ENCODE measurements around the gene HABP4. TPM values are rescaled to one million over a fixed set of nuclear protein-coding genes. Genes with fewer than 3 reads are reported as not detected.

Gene HABP4
- total RNA-seq, 2 donors from 2014 or later = 2.8 to 4.4 TPM

- H3K27me3 ChIP-seq = no peaks in the 10 kb centered on the region
- no peaks in the 10 kb centered on the region for H3K36me3 ChIP-seq
- intact Hi-C loops (cut with DNase I) = no loop called here
- no peak overlapping the region for H3K27ac ChIP-seq
- no peaks in the 10 kb centered on the region for H3K4me1 ChIP-seq
- no peak for DNase-seq
- no peak for TF ChIP-seq CTCF (IDR thresholded peaks at IDR 0.05)
- H3K4me3 ChIP-seq = no peak overlapping the region
- no peak overlapping the region for H3K9ac ChIP-seq (ENCODE audit: low read depth in 2 of 2, low read length in 2 of 2)
- no peaks in the 10 kb centered on the region for H3K9me3 ChIP-seq
Measured at GRCh38 chr9:96461336-96461735, 11.4 kb downstream of the HABP4 start.

GRCh38 chr9:96462541-96462940 is 12.6 kb downstream of the HABP4 start:
- no peaks in the 10 kb centered on the region for H3K36me3 ChIP-seq
- H3K4me3 ChIP-seq = no peak overlapping the region
- no peaks in the 10 kb centered on the region for H3K4me1 ChIP-seq
- no peak for TF ChIP-seq CTCF (IDR thresholded peaks at IDR 0.05)
- no peak overlapping the region for H3K27ac ChIP-seq
- no peak overlapping the region for H3K9ac ChIP-seq (ENCODE audit: low read depth in 2 of 2, low read length in 2 of 2)
- no peaks in the 10 kb centered on the region for H3K27me3 ChIP-seq
- DNase-seq = no peak
- no peaks in the 10 kb centered on the region for H3K9me3 ChIP-seq
- intact Hi-C loops (cut with DNase I) = no loop called here

- H3K27ac ChIP-seq = no peak overlapping the region
- no peaks in the 10 kb centered on the region for H3K36me3 ChIP-seq
- H3K27me3 ChIP-seq = no peaks in the 10 kb centered on the region
- no peak for DNase-seq
- no peak overlapping the region for H3K9ac ChIP-seq (ENCODE audit: low read depth in 2 of 2, low read length in 2 of 2)
- no peaks in the 10 kb centered on the region for H3K9me3 ChIP-seq
- intact Hi-C loops (cut with DNase I) = no loop called here
- no peak overlapping the region for H3K4me3 ChIP-seq
- no peak for TF ChIP-seq CTCF (IDR thresholded peaks at IDR 0.05)
- H3K4me1 ChIP-seq = no peaks in the 10 kb centered on the region
Measured at GRCh38 chr9:96464426-96464825, 14.5 kb downstream of the HABP4 start.

GRCh38 chr9:96467784-96468183 is 17.8 kb downstream of the HABP4 start:
- no peak for TF ChIP-seq CTCF (IDR thresholded peaks at IDR 0.05)
- Histone ChIP-seq H3K9ac (ENCODE audit: low read depth in 2 of 2, low read length in 2 of 2) (no peak overlapping the region), H3K4me1 (no peaks in the 10 kb centered on the region), H3K36me3 (no peaks in the 10 kb centered on the region), H3K27ac (no peak overlapping the region), H3K9me3 (no peaks in the 10 kb centered on the region), H3K27me3 (no peaks in the 10 kb centered on the region), H3K4me3 (no peak overlapping the region)
- intact Hi-C loops (cut with DNase I) = no loop called here
- DNase-seq = no peak

- TF ChIP-seq CTCF (IDR thresholded peaks at IDR 0.05) = no peak
- DNase-seq = no peak
- Histone ChIP-seq H3K36me3 (no peaks in the 10 kb centered on the region), H3K4me3 (no peak overlapping the region), H3K4me1 (no peaks in the 10 kb centered on the region), H3K9me3 (no peaks in the 10 kb centered on the region), H3K27ac (no peak overlapping the region), H3K9ac (ENCODE audit: low read depth in 2 of 2, low read length in 2 of 2) (no peak overlapping the region), H3K27me3 (no peaks in the 10 kb centered on the region)
- intact Hi-C loops (cut with DNase I) = no loop called here
Measured at GRCh38 chr9:96476013-96476412, 26.0 kb downstream of the HABP4 start.

GRCh38 chr9:96476591-96476990 is 26.6 kb downstream of the HABP4 start:
- TF ChIP-seq CTCF (IDR thresholded peaks at IDR 0.05) = no peak
- no peak overlapping the region for H3K27ac ChIP-seq
- no peaks in the 10 kb centered on the region for H3K36me3 ChIP-seq
- no peak overlapping the region for H3K9ac ChIP-seq (ENCODE audit: low read depth in 2 of 2, low read length in 2 of 2)
- no peaks in the 10 kb centered on the region for H3K27me3 ChIP-seq
- intact Hi-C loops (cut with DNase I) = no loop called here
- H3K4me3 ChIP-seq = no peak overlapping the region
- H3K4me1 ChIP-seq = no peaks in the 10 kb centered on the region
- no peak for DNase-seq
- H3K9me3 ChIP-seq = no peaks in the 10 kb centered on the region

All from colonic mucosa (tissue), 4 donors.